GM23338 (cell line): ENCODE measurements around the gene FAF1. TPM values are rescaled to one million over a fixed set of nuclear protein-coding genes. Genes with fewer than 3 reads are reported as not detected.

Experiments used
- ATAC-seq: fragments of 200-7000 bp; cut with Tn5 transposase; 3 replicates; pipeline ENCODE4 v1.9.1; 2020
- DNase-seq: peaks from one replicate; pipeline ENCODE4 v3.0.0-alpha.2; 2015; ENCODE audit warnings: low spot score
- H2AFZ ChIP-seq: fragments of 200-600 bp; sonication (generic); 2 replicates; pipeline ENCODE4 v1.8.0; 2016; ENCODE audit warnings: antibody characterized with exemption, mild to moderate bottlenecking, moderate library complexity
- H3F3A ChIP-seq: fragments of 200-600 bp; sonication (generic); replicated peaks from 2 replicates; pipeline ENCODE4 v1.8.0; 2017; ENCODE audit warnings: antibody characterized with exemption, mixed run types, low read depth
- H3K27ac ChIP-seq: fragments of 200-600 bp; sonication (generic); 2 replicates; pipeline ENCODE4 v1.6.1; 2016; ENCODE audit warnings: low read depth
- H3K27me3 ChIP-seq: fragments of 200-600 bp; sonication (generic); 2 replicates; pipeline ENCODE4 v1.8.0; 2016; ENCODE audit warnings: mild to moderate bottlenecking, mixed run types, moderate library complexity; ENCODE audit not compliant: insufficient read depth
- H3K36me3 ChIP-seq: fragments of 200-600 bp; sonication (generic); 2 replicates; pipeline ENCODE4 v1.8.0; 2016; ENCODE audit warnings: mild to moderate bottlenecking; ENCODE audit not compliant: insufficient read depth
- H3K4me1 ChIP-seq: fragments of 200-600 bp; sonication (generic); 2 replicates; pipeline ENCODE4 v1.8.0; 2016; ENCODE audit warnings: mild to moderate bottlenecking, moderate library complexity; ENCODE audit not compliant: insufficient read depth
- H3K4me2 ChIP-seq: fragments of 200-600 bp; sonication (generic); 2 replicates; pipeline ENCODE4 v1.7.1; 2017; ENCODE audit warnings: mixed run types
- H3K4me3 ChIP-seq: fragments of 200-600 bp; sonication (generic); 2 replicates; pipeline ENCODE4 v1.6.1; 2016; ENCODE audit warnings: mixed run types
- H3K79me2 ChIP-seq: fragments of 200-600 bp; sonication (generic); replicated peaks from 2 replicates; pipeline ENCODE4 v1.8.0; 2017; ENCODE audit warnings: mild to moderate bottlenecking; ENCODE audit not compliant: insufficient read depth
- H3K9me2 ChIP-seq: fragments of 200-600 bp; sonication (generic); 2 replicates; pipeline ENCODE4 v1.8.0; 2017; ENCODE audit not compliant: insufficient read depth
- H4K20me1 ChIP-seq: fragments of 200-600 bp; sonication (generic); replicated peaks from 2 replicates; pipeline ENCODE4 v1.8.0; 2017; ENCODE audit warnings: mild to moderate bottlenecking; ENCODE audit not compliant: insufficient read depth
- H3K27ac Mint-ChIP-seq: 2 replicates; pipeline ENCODE4 v1.8.0; 2020; ENCODE audit warnings: inconsistent platforms, mild to moderate bottlenecking, moderate library complexity, mixed read lengths
- H3K27me3 Mint-ChIP-seq: 3 replicates; pipeline ENCODE4 v1.8.0; 2022; ENCODE audit warnings: low read depth, mild to moderate bottlenecking, moderate library complexity, mixed read lengths, inconsistent platforms; ENCODE audit not compliant: insufficient read depth, poor library complexity
- H3K36me3 Mint-ChIP-seq: 3 replicates; pipeline ENCODE4 v1.8.0; 2021; ENCODE audit warnings: low read depth, mild to moderate bottlenecking, inconsistent platforms, moderate library complexity, mixed read lengths
- H3K4me1 Mint-ChIP-seq: 3 replicates; pipeline ENCODE4 v1.8.0; 2020; ENCODE audit warnings: mild to moderate bottlenecking, inconsistent platforms, mixed read lengths
- H3K4me3 Mint-ChIP-seq: 3 replicates; pipeline ENCODE4 v1.8.0; 2021; ENCODE audit warnings: moderate library complexity, mild to moderate bottlenecking, inconsistent platforms, mixed read lengths
- H3K9me3 Mint-ChIP-seq: 3 replicates; pipeline ENCODE4 v1.8.0; 2020; ENCODE audit warnings: moderate library complexity, mild to moderate bottlenecking, inconsistent platforms, mixed read lengths
- CTCF ChIP-seq, 2 experiments: fragments of 200-600 bp in 1 of 2; sonication (generic) in 1 of 2; conservative IDR thresholded peaks; 2 replicates each; pipeline versions ENCODE4 v1.5.1 to v1.6.1; 2016 to 2017; ENCODE audit warnings: antibody characterized with exemption in 2 of 2, low read depth in 2 of 2, mild to moderate bottlenecking in 2 of 2, moderate library complexity in 1 of 2
- NANOG ChIP-seq: IDR thresholded peaks from 2 replicates; pipeline ENCODE4 v1.6.1; 2016; ENCODE audit warnings: antibody characterized with exemption, borderline replicate concordance
- REST ChIP-seq: IDR thresholded peaks from one replicate; pipeline ENCODE4 v1.6.1; 2018; ENCODE audit warnings: antibody characterized with exemption; ENCODE audit not compliant: unreplicated experiment
- STAT1 ChIP-seq: IDR thresholded peaks from one replicate; pipeline ENCODE4 v1.6.1; 2016; ENCODE audit warnings: antibody characterized with exemption; ENCODE audit not compliant: unreplicated experiment
- ZNF114 ChIP-seq: fragments of 250-450 bp; sonication (Bioruptor Pico); IDR thresholded peaks from 2 replicates; pipeline ENCODE4 v1.5.0; 2020; ENCODE audit warnings: mild to moderate bottlenecking, moderate library complexity
- ZNF331 ChIP-seq: fragments of 250-450 bp; sonication (Bioruptor Pico); IDR thresholded peaks from 2 replicates; pipeline ENCODE4 v1.5.0; 2020; ENCODE audit warnings: low read depth, mild to moderate bottlenecking, moderate library complexity
- polyA plus RNA-seq: library from polyadenylated mRNA; unstranded; fragments of >200 nt; fragmentation: Nextera tagmentation; extraction: Ambion mirVana; gene quantifications from 2 replicates; pipeline ENCODE4 v1.2.1, GENCODE V29; 2016
- total RNA-seq: library from RNA; depleted of rRNA; stranded (reverse); fragments of >200 nt; shearing (Covaris generic); gene quantifications from 2 replicates; pipeline ENCODE4 v1.2.3, GENCODE V29; 2014

FAF1 gene
- total and polyA plus RNA-seq, 2 experiments from 2014 or later: 24.1 to 53.2 TPM

- no peak for TF ChIP-seq NANOG
- peak; percentile 34 to 44 for TF ChIP-seq CTCF (conservative IDR thresholded peaks at IDR 0.05; ENCODE audit: low read depth in 2 of 2)
- H3K27me3 Mint-ChIP-seq: no peaks in the 10 kb centered on the region
- no peak overlapping the region for H3K27ac Mint-ChIP-seq
- H3K79me2 ChIP-seq: no peaks in the 10 kb centered on the region
- H3K4me1 ChIP-seq: no peaks in the 10 kb centered on the region
- peak; percentile 20 for DNase-seq
- H3F3A ChIP-seq: no peaks in the 10 kb centered on the region
- no peak overlapping the region for H3K4me3 ChIP-seq
- no peaks in the 10 kb centered on the region for H3K9me2 ChIP-seq
- no peak overlapping the region for H3K4me3 Mint-ChIP-seq
- no peaks in the 10 kb centered on the region for H3K9me3 Mint-ChIP-seq
- no peak; the same call in 2 of the 3 replicates for ATAC-seq
- H3K36me3 Mint-ChIP-seq: no peaks in the 10 kb centered on the region
- no peak overlapping the region for H2AFZ ChIP-seq
- H3K27ac ChIP-seq: no peak overlapping the region
- no peaks in the 10 kb centered on the region for H3K4me1 Mint-ChIP-seq
- H4K20me1 ChIP-seq: no peaks in the 10 kb centered on the region
- no peaks in the 10 kb centered on the region for H3K27me3 ChIP-seq
- no peak overlapping the region for H3K4me2 ChIP-seq
- H3K36me3 ChIP-seq: no peaks in the 10 kb centered on the region
Measured at GRCh38 chr1:50604580-50604979, 355.5 kb downstream of the FAF1 start.

GRCh38 chr1:50603274-50604271 lies 356.5 kb downstream of the FAF1 start:
- H3K4me3 Mint-ChIP-seq: no peak overlapping the region
- Histone ChIP-seq H3K9me2 (no peaks in the 10 kb centered on the region), H3K36me3 (no peaks in the 10 kb centered on the region), H3K4me3 (no peak overlapping the region), H3K27me3 (no peaks in the 10 kb centered on the region), H3K4me1 (no peaks in the 10 kb centered on the region), H3K4me2 (no peak overlapping the region), H4K20me1 (no peaks in the 10 kb centered on the region), H3F3A (no peaks in the 10 kb centered on the region), H2AFZ (no peak overlapping the region), H3K79me2 (no peaks in the 10 kb centered on the region), H3K27ac (no peak overlapping the region)
- H3K36me3 Mint-ChIP-seq: no peaks in the 10 kb centered on the region
- no peak for TF ChIP-seq STAT1
- no peak for TF ChIP-seq REST
- TF ChIP-seq ZNF114 (CRISPR knock-in tag): no peak
- TF ChIP-seq ZNF331 (CRISPR knock-in tag): no peak
- TF ChIP-seq NANOG: no peak
- H3K4me1 Mint-ChIP-seq: no peaks in the 10 kb centered on the region
- DNase-seq (no peak), ATAC-seq (no peak)
- no peaks in the 10 kb centered on the region for H3K27me3 Mint-ChIP-seq
- H3K27ac Mint-ChIP-seq: no peak overlapping the region
- H3K9me3 Mint-ChIP-seq: no peaks in the 10 kb centered on the region
